GM23338 (cell line): ENCODE measurements around the gene BICRA.

Source experiments
- CREB1 ChIP-seq: fragments of 250-450 bp; sonication (Bioruptor Pico); IDR thresholded peaks from 2 replicates; pipeline ENCODE4 v1.5.0; 2020; ENCODE audit warnings: low read depth, mild to moderate bottlenecking, moderate library complexity
- EZH2 ChIP-seq: fragments of 200-600 bp; sonication (generic); IDR thresholded peaks from one replicate; pipeline ENCODE4 v1.8.0; 2017; ENCODE audit warnings: antibody characterized with exemption, mild to moderate bottlenecking, low read depth; ENCODE audit not compliant: unreplicated experiment
- EZH2phosphoT487 ChIP-seq: fragments of 200-600 bp; sonication (generic); IDR thresholded peaks from one replicate; pipeline ENCODE4 v1.8.1; 2018; ENCODE audit warnings: antibody characterized with exemption; ENCODE audit not compliant: unreplicated experiment
- JUNB ChIP-seq: IDR thresholded peaks from one replicate; pipeline ENCODE4 v1.6.1; 2016; ENCODE audit warnings: antibody characterized with exemption; ENCODE audit not compliant: unreplicated experiment
- NANOG ChIP-seq: IDR thresholded peaks from 2 replicates; pipeline ENCODE4 v1.6.1; 2016; ENCODE audit warnings: antibody characterized with exemption, borderline replicate concordance
- POLR2AphosphoS5 ChIP-seq: IDR thresholded peaks from 2 replicates; pipeline ENCODE4 v1.6.1; 2016; ENCODE audit warnings: antibody characterized with exemption, low read depth
- STAT1 ChIP-seq: IDR thresholded peaks from one replicate; pipeline ENCODE4 v1.6.1; 2016; ENCODE audit warnings: antibody characterized with exemption; ENCODE audit not compliant: unreplicated experiment
- ZNF114 ChIP-seq: fragments of 250-450 bp; sonication (Bioruptor Pico); IDR thresholded peaks from 2 replicates; pipeline ENCODE4 v1.5.0; 2020; ENCODE audit warnings: mild to moderate bottlenecking, moderate library complexity
- ZNF331 ChIP-seq: fragments of 250-450 bp; sonication (Bioruptor Pico); IDR thresholded peaks from 2 replicates; pipeline ENCODE4 v1.5.0; 2020; ENCODE audit warnings: low read depth, mild to moderate bottlenecking, moderate library complexity
- TF ChIP-seq, protein P1 (sequence below), 2 experiments: fragments of 200-600 bp in 1 of 2; sonication (generic) in 1 of 2; conservative IDR thresholded peaks; 2 replicates each; pipeline versions ENCODE4 v1.5.1 to v1.6.1; 2016 to 2017; ENCODE audit warnings: antibody characterized with exemption in 2 of 2, low read depth in 2 of 2, mild to moderate bottlenecking in 2 of 2, moderate library complexity in 1 of 2
- TF ChIP-seq, protein P2 (sequence below): IDR thresholded peaks from one replicate; pipeline ENCODE4 v1.6.1; 2018; ENCODE audit warnings: antibody characterized with exemption; ENCODE audit not compliant: unreplicated experiment
- TF ChIP-seq, protein P3 (sequence below): fragments of 250-450 bp; sonication (Bioruptor Pico); IDR thresholded peaks from 2 replicates; pipeline ENCODE4 v1.5.0; 2020; ENCODE audit warnings: mild to moderate bottlenecking, moderate library complexity
- TF ChIP-seq, protein P4 (sequence below): IDR thresholded peaks from 2 replicates; pipeline ENCODE4 v1.6.1; 2016; ENCODE audit warnings: antibody characterized with exemption

DNA sequence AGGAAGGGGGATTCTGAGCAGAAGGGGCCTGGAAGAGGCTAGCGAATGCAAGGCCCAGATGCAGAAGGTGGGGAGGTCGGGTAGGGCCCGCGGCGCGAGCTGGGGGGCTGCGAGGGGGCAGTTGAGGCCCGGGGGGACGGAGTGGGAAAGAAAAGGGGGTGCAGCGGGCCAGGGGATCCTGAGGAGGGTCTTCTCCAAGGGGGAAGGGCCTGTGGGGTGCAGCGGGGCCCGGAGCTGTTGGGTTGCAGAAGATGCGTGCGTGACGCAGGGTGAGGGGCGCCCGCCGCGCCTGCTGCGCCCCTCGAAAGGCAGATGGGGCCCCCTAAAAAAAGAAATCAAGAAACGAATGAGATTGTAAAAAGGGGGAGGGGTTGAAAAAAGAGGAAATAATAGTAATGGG lies 36.3 kb upstream of the BICRA start:
- TF ChIP-seq, protein P1, sequence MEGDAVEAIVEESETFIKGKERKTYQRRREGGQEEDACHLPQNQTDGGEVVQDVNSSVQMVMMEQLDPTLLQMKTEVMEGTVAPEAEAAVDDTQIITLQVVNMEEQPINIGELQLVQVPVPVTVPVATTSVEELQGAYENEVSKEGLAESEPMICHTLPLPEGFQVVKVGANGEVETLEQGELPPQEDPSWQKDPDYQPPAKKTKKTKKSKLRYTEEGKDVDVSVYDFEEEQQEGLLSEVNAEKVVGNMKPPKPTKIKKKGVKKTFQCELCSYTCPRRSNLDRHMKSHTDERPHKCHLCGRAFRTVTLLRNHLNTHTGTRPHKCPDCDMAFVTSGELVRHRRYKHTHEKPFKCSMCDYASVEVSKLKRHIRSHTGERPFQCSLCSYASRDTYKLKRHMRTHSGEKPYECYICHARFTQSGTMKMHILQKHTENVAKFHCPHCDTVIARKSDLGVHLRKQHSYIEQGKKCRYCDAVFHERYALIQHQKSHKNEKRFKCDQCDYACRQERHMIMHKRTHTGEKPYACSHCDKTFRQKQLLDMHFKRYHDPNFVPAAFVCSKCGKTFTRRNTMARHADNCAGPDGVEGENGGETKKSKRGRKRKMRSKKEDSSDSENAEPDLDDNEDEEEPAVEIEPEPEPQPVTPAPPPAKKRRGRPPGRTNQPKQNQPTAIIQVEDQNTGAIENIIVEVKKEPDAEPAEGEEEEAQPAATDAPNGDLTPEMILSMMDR (conservative IDR thresholded peaks at IDR 0.05; ENCODE audit: low read depth in 2 of 2): no peak
- TF ChIP-seq POLR2AphosphoS5 (no peak), EZH2phosphoT487 (no peak), EZH2 (no peak), CREB1 (no peak), JUNB (no peak), NANOG (no peak), ZNF114 (CRISPR knock-in tag) (no peak), ZNF331 (CRISPR knock-in tag) (no peak), STAT1 (no peak)
- TF ChIP-seq, protein P2, sequence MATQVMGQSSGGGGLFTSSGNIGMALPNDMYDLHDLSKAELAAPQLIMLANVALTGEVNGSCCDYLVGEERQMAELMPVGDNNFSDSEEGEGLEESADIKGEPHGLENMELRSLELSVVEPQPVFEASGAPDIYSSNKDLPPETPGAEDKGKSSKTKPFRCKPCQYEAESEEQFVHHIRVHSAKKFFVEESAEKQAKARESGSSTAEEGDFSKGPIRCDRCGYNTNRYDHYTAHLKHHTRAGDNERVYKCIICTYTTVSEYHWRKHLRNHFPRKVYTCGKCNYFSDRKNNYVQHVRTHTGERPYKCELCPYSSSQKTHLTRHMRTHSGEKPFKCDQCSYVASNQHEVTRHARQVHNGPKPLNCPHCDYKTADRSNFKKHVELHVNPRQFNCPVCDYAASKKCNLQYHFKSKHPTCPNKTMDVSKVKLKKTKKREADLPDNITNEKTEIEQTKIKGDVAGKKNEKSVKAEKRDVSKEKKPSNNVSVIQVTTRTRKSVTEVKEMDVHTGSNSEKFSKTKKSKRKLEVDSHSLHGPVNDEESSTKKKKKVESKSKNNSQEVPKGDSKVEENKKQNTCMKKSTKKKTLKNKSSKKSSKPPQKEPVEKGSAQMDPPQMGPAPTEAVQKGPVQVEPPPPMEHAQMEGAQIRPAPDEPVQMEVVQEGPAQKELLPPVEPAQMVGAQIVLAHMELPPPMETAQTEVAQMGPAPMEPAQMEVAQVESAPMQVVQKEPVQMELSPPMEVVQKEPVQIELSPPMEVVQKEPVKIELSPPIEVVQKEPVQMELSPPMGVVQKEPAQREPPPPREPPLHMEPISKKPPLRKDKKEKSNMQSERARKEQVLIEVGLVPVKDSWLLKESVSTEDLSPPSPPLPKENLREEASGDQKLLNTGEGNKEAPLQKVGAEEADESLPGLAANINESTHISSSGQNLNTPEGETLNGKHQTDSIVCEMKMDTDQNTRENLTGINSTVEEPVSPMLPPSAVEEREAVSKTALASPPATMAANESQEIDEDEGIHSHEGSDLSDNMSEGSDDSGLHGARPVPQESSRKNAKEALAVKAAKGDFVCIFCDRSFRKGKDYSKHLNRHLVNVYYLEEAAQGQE: no peak
- TF ChIP-seq, protein P3, sequence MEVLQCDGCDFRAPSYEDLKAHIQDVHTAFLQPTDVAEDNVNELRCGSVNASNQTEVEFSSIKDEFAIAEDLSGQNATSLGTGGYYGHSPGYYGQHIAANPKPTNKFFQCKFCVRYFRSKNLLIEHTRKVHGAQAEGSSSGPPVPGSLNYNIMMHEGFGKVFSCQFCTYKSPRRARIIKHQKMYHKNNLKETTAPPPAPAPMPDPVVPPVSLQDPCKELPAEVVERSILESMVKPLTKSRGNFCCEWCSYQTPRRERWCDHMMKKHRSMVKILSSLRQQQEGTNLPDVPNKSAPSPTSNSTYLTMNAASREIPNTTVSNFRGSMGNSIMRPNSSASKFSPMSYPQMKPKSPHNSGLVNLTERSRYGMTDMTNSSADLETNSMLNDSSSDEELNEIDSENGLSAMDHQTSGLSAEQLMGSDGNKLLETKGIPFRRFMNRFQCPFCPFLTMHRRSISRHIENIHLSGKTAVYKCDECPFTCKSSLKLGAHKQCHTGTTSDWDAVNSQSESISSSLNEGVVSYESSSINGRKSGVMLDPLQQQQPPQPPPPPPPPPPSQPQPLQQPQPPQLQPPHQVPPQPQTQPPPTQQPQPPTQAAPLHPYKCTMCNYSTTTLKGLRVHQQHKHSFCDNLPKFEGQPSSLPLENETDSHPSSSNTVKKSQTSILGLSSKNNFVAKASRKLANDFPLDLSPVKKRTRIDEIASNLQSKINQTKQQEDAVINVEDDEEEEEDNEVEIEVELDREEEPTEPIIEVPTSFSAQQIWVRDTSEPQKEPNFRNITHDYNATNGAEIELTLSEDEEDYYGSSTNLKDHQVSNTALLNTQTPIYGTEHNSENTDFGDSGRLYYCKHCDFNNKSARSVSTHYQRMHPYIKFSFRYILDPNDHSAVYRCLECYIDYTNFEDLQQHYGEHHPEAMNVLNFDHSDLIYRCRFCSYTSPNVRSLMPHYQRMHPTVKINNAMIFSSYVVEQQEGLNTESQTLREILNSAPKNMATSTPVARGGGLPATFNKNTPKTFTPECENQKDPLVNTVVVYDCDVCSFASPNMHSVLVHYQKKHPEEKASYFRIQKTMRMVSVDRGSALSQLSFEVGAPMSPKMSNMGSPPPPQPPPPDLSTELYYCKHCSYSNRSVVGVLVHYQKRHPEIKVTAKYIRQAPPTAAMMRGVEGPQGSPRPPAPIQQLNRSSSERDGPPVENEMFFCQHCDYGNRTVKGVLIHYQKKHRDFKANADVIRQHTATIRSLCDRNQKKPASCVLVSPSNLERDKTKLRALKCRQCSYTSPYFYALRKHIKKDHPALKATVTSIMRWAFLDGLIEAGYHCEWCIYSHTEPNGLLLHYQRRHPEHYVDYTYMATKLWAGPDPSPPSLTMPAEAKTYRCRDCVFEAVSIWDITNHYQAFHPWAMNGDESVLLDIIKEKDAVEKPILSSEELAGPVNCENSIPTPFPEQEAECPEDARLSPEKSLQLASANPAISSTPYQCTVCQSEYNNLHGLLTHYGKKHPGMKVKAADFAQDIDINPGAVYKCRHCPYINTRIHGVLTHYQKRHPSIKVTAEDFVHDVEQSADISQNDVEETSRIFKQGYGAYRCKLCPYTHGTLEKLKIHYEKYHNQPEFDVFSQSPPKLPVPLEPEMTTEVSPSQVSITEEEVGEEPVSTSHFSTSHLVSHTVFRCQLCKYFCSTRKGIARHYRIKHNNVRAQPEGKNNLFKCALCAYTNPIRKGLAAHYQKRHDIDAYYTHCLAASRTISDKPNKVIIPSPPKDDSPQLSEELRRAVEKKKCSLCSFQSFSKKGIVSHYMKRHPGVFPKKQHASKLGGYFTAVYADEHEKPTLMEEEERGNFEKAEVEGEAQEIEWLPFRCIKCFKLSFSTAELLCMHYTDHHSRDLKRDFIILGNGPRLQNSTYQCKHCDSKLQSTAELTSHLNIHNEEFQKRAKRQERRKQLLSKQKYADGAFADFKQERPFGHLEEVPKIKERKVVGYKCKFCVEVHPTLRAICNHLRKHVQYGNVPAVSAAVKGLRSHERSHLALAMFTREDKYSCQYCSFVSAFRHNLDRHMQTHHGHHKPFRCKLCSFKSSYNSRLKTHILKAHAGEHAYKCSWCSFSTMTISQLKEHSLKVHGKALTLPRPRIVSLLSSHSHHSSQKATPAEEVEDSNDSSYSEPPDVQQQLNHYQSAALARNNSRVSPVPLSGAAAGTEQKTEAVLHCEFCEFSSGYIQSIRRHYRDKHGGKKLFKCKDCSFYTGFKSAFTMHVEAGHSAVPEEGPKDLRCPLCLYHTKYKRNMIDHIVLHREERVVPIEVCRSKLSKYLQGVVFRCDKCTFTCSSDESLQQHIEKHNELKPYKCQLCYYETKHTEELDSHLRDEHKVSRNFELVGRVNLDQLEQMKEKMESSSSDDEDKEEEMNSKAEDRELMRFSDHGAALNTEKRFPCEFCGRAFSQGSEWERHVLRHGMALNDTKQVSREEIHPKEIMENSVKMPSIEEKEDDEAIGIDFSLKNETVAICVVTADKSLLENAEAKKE: no peak
- TF ChIP-seq, protein P4, sequence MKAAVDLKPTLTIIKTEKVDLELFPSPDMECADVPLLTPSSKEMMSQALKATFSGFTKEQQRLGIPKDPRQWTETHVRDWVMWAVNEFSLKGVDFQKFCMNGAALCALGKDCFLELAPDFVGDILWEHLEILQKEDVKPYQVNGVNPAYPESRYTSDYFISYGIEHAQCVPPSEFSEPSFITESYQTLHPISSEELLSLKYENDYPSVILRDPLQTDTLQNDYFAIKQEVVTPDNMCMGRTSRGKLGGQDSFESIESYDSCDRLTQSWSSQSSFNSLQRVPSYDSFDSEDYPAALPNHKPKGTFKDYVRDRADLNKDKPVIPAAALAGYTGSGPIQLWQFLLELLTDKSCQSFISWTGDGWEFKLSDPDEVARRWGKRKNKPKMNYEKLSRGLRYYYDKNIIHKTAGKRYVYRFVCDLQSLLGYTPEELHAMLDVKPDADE: no peak
